ENCODE results near the gene CHAMP1. TPM values are rescaled to one million over a fixed set of nuclear protein-coding genes. Genes with fewer than 3 reads are reported as not detected.

The CHAMP1 gene
- total RNA-seq, result 10 to 100 TPM; 29.2 to 40.5 TPM

DNA sequence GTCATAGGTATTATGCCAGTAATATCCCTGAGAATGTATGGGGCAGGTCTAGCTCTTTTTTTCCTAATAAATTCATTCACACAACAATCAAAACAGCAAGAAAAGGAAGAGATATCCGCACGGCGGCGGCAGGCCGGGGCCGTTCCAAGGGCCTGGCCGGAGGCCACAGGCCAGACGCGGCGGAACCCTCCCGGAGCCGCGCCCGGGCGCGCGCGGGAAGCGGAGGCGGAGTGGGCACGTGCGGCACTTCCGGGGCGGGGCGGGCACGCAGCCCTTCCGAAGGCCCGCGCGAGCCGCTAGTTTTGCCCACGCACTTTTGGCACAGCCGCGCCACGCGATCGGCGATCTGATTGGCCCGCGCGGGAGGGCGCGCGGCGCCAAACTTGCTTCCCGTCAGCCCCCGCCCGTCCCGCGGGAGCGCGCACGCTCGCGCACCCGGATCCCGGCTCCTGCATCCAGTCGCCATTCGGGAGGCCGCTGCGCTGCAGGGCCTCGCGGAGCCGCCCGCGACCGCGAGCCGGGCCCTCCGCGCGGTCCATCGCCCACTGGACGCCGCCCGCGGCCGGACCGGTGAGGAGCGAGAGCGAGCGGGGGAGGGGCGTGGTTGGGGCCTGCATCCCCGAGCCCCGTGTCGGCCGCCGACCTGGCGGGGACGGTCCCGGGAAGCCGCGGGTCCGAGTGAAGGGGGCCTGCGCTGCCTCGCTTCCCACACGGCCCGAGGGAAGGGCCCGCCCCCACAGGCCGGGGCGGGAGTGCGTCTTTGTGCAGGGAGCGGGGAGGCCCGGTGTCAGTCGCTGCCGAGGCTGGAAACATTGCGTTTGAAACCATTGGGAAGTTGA is at the start of gene CHAMP1:
Gene CHAMP1 (plus strand): TSS at position 430 of the 839 bp plus-strand sequence. CDS start 9,340 bp downstream, outside the sequence.
- DNase-seq (ENCODE audit: low spot score in 2 of 2), result peak; percentile 94 to 97
- Mint-ChIP-seq H3K9me3 (no peaks in the 10 kb centered on the region), H3K36me3 (peaks cover 16 to 17% of the 10 kb centered on the region in 2 donors), H3K27ac (peak within 1 kb of the TSS; percentile 99)
- ATAC-seq, result peak; percentile 78 to 85

DNA sequence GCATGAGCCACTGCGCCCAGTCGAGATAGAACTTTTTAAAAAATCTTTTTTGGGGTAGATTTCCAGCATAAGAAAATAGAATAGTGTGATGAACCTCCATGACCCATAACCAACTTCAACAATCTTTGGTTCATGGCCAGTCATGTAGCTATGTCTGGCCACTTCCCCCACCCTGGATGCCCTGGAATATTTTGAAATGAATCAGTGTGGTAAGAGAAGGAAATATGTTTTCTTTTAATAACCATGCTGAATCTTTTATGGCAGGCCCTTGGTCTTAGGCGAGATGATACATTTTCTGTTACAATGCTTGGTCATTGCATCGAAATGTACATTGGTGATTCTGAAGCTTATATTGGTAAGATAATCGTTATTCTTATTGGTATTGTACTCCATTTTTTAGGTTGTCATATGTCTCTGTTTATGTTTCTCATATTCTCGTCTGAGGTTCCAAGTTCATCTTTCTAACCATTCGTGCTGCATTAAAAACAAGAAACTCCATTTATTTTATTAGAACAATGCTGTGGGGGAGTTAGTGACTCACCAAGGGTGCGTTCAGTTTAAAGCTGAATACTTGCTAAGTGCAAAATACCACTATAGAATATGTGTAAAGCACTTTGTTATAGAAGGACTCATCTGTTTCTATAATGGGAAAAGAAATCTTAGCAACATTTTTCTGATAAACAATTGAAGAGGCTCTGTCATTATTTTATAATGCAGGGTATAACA is 49.3 kb upstream of the CHAMP1 start:
- no peak for DNase-seq (ENCODE audit: low spot score in 2 of 2)
- ATAC-seq, result no peak
- Mint-ChIP-seq H3K9me3 (no peaks in the 10 kb centered on the region), H3K27ac (no peak overlapping the region), H3K36me3 (peaks cover 31 to 59% of the 10 kb centered on the region in 2 donors)

GRCh38 chr13:114266241-114266640 is 48.1 kb upstream of the CHAMP1 start:
- ATAC-seq (no peak), DNase-seq (ENCODE audit: low spot score in 2 of 2) (no peak)
- H3K9me3 Mint-ChIP-seq, result no peaks in the 10 kb centered on the region
- H3K27ac Mint-ChIP-seq, result no peak overlapping the region
- peaks cover 31 to 53% of the 10 kb centered on the region in 2 donors for H3K36me3 Mint-ChIP-seq

DNA sequence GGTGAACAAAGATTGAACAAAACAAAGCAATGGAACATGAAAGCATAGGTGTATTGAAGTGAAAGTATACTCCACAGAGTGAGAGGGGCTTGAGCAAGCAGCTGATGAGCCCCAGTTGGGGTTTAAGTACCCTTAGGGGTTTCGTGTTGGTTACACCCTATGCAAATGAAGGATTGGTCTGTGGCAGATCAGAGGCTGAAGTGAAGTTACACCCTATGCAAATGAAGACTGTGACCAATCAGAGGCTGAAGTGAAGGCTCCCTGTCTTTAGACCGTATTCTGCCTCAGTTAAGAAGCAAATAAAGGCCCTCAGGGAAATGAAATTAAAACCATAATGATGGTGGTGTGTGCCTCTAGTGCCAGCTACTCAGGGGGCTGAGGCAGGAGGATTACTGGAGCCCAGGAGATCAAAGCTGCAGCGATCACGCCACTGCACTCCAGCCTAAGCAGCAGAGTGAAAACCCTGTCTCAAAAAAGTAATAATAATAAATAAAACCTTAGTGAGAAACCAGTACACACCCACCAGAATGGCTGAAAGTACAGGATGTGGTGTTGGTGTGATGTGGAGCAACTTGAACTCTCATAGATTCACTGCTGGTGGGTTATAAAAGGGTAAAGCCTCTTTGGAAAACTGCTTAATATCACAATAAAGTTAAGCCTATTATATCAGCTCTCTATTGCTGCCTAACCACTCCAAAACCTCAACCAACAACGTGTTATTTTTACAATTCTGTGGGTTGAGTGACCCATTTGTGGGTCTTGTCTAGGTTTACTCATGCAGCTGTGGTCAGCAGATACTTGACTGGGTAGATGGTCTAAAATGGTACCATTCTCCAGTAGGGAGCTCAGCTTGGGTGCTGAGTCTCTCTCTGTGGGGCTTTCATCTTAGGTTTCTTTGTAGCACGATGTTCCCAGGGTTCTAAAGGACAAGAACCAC is 45.7 kb upstream of the CHAMP1 start:
- peak overlapping the region; percentile 47 to 75 for H3K27ac Mint-ChIP-seq
- H3K36me3 Mint-ChIP-seq, result peaks cover 35 to 51% of the 10 kb centered on the region in 2 donors
- no peak for DNase-seq (ENCODE audit: low spot score in 2 of 2)
- no peaks in the 10 kb centered on the region for H3K9me3 Mint-ChIP-seq
- ATAC-seq, result peak in 1 of 2 donors; percentile 68

GRCh38 chr13:114269281-114269770 is 45.0 kb upstream of the CHAMP1 start:
- no peaks in the 10 kb centered on the region for H3K9me3 Mint-ChIP-seq
- ATAC-seq, result peak in 1 of 2 donors; percentile 85
- H3K27ac Mint-ChIP-seq, result peak overlapping the region; percentile 47 to 75
- peaks cover 32 to 51% of the 10 kb centered on the region in 2 donors for H3K36me3 Mint-ChIP-seq
- DNase-seq (ENCODE audit: low spot score in 2 of 2), result no peak

DNA sequence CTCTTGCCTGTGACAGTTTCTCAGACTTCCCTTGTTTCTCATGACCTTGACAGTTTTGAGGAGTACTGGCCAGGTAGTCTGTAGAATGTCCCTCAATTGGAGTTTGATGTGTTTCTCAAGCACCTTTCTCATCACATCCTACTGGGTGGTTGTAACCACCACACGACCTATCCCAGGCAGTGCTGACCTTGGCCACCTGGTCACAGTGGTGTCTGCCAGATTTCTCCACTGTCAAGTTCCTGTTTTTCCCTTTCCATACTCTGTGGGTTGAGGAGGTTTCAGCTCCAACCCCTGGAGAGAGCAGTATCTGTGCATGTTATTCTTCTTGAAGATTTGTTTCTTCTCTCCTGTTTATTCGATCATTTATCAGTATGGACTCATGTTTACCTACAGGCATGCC is 41.3 kb upstream of the CHAMP1 start:
- peaks cover 34 to 37% of the 10 kb centered on the region in 2 donors for H3K36me3 Mint-ChIP-seq

GRCh38 chr13:114275304-114275703 is 39.0 kb upstream of the CHAMP1 start:
- ATAC-seq (no peak), DNase-seq (ENCODE audit: low spot score in 2 of 2) (no peak)
- H3K27ac Mint-ChIP-seq, result no peak overlapping the region
- H3K36me3 Mint-ChIP-seq, result peaks cover 27 to 29% of the 10 kb centered on the region in 2 donors
- H3K9me3 Mint-ChIP-seq, result no peaks in the 10 kb centered on the region

More for the DNA sequence above, 41.3 kb upstream of the CHAMP1 start:
- Mint-ChIP-seq H3K9me3 (no peaks in the 10 kb centered on the region), H3K27ac (no peak overlapping the region)
- ATAC-seq, result no peak
- no peak for DNase-seq (ENCODE audit: low spot score in 2 of 2)

- Mint-ChIP-seq H3K9me3 (no peaks in the 10 kb centered on the region), H3K36me3 (peaks cover 24 to 25% of the 10 kb centered on the region in 2 donors), H3K27ac (peak overlapping the region in 1 of 2 donors; percentile 96)
- DNase-seq (ENCODE audit: low spot score in 2 of 2), result no peak
- ATAC-seq, result no peak
Observed at GRCh38 chr13:114279146-114279545, 35.2 kb upstream of the CHAMP1 start.

GRCh38 chr13:114279758-114280355 is 34.4 kb upstream of the CHAMP1 start:
- Mint-ChIP-seq H3K27ac (peak overlapping the region; percentile 96 to 98), H3K36me3 (peaks cover 22 to 27% of the 10 kb centered on the region in 2 donors), H3K9me3 (no peaks in the 10 kb centered on the region)
- no peak for ATAC-seq
- DNase-seq (ENCODE audit: low spot score in 2 of 2), result no peak

- DNase-seq (ENCODE audit: low spot score in 2 of 2) (peak; percentile 86 to 96), ATAC-seq (peak; percentile 85 to 90)
- peak within 1 kb of the TSS; percentile 96 to 98 for H3K27ac Mint-ChIP-seq
- peaks cover 24 to 36% of the 10 kb centered on the region in 2 donors for H3K36me3 Mint-ChIP-seq
- no peaks in the 10 kb centered on the region for H3K9me3 Mint-ChIP-seq
Observed at GRCh38 chr13:114281351-114282040, 32.8 kb upstream of the CHAMP1 start, which contains the start of gene UPF3A. Gene UPF3A (plus strand): TSS chr13:114281601. CDS start chr13:114281640, 39 bp downstream.

DNA sequence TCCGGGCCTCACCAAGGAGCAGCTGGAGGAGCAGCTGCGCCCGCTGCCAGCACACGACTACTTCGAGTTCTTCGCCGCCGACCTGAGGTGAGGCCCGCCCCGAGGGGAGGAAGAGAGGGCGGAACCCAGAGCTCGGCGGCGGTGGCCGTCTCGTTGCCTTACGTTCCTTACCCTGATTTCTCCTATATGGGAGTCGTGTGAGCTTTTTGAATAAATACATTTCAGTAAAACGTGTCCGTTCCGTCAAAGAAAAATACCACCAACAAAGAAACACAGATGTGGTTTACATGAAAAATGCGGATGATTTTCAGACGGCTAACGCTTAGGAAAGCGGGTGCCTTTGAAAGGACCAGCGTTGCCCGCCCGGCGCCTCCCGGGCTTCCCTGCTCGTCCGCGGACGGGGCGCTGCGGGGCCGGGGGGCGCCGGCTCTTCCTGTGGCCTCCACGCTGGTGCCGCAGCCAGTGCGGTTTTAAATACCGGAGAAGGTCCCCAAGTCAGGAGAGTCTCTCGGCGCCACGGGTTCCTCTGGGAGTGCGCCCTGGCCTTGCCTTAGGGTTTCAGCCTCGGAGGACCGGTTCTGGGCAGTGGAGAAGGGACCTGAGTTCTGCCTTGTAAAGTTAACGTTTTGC is 32.1 kb upstream of the CHAMP1 start:
- Mint-ChIP-seq H3K9me3 (no peaks in the 10 kb centered on the region), H3K27ac (peak overlapping the region; percentile 93 to 96), H3K36me3 (peaks cover 31 to 41% of the 10 kb centered on the region in 2 donors)
- DNase-seq (ENCODE audit: low spot score in 2 of 2), result peak; percentile 62 to 76
- peak; percentile 55 to 77 for ATAC-seq

- no peak for ATAC-seq
- no peak for DNase-seq (ENCODE audit: low spot score in 2 of 2)
- peaks cover 32 to 41% of the 10 kb centered on the region in 2 donors for H3K36me3 Mint-ChIP-seq
- H3K27ac Mint-ChIP-seq, result peak overlapping the region; percentile 5 to 28
- H3K9me3 Mint-ChIP-seq, result no peaks in the 10 kb centered on the region
Observed at GRCh38 chr13:114283576-114283975, 30.7 kb upstream of the CHAMP1 start.

DNA sequence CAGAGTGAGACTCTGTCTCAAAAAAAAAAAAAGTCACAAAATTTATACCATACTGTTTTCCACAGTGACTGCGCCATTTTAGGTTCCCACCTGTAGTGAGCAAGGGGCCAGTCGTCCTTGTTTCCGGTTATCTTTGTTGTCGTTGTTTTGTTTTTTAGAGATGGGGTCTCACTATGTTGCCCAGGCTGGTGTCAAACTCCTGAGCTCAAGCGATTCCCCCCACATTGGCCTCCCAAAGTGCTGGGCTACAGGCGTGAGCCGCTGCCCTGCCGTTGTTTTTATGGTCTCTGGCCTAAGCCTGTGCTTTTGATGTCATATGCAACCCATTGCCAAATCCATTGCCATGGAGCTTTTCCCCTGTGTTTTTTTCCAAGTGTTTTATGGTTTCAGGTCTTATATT is 29.6 kb upstream of the CHAMP1 start:
- ATAC-seq (no peak), DNase-seq (ENCODE audit: low spot score in 2 of 2) (no peak)
- Mint-ChIP-seq H3K36me3 (peaks cover 32 to 38% of the 10 kb centered on the region in 2 donors), H3K9me3 (no peaks in the 10 kb centered on the region), H3K27ac (no peak overlapping the region)

- Mint-ChIP-seq H3K27ac (peak overlapping the region in 1 of 2 donors; percentile 59), H3K36me3 (peaks cover 32 to 34% of the 10 kb centered on the region in 2 donors), H3K9me3 (no peaks in the 10 kb centered on the region)
- no peak for ATAC-seq
- no peak for DNase-seq (ENCODE audit: low spot score in 2 of 2)
Observed at GRCh38 chr13:114285166-114285808, 29.0 kb upstream of the CHAMP1 start.
